Gastroesophageal sphincter (tissue), 4 donors: ENCODE measurements around the gene LTF. TPM values are rescaled to one million over a fixed set of nuclear protein-coding genes. Genes with fewer than 3 reads are reported as not detected.

Source experiments
- ATAC-seq: fragments of 150-250 bp; one replicate; pipeline ENCODE4 v1.9.1; 2016; ENCODE audit warnings: mild to moderate bottlenecking, moderate library complexity
- H3K27ac ChIP-seq, 4 donors: fragments of 200-600 bp; sonication (generic) in 3 of 4; 1 replicate in 3 of 4; 2 replicates in 1 of 4; pipeline ENCODE4 v1.5.1; 2016 to 2019
- H3K27me3 ChIP-seq: fragments of 200-600 bp; sonication (generic); one replicate; pipeline ENCODE4 v1.5.1; 2019
- H3K36me3 ChIP-seq, 2 donors: fragments of 200-600 bp; sonication (generic); one replicate each; pipeline ENCODE4 v1.5.1; 2019; ENCODE audit warnings: control low read depth in 1 of 2
- H3K4me1 ChIP-seq, 3 donors: fragments of 200-600 bp; sonication (generic); 1 replicate in 2 of 3; 2 replicates in 1 of 3; pipeline ENCODE4 v1.5.1; 2016 to 2019; ENCODE audit warnings: control low read depth in 2 of 3
- H3K4me3 ChIP-seq, 2 donors: fragments of 200-600 bp; sonication (generic); one replicate each; pipeline ENCODE4 v1.5.1; 2019; ENCODE audit warnings: mild to moderate bottlenecking in 1 of 2, moderate library complexity in 1 of 2
- H3K9me3 ChIP-seq, 3 donors: fragments of 200-600 bp; sonication (generic); one replicate each; pipeline ENCODE4 v1.5.1; 2017 to 2019; ENCODE audit warnings: control low read depth in 2 of 3
- CTCF ChIP-seq, 4 experiments: fragments of 200-600 bp in 2 of 4; fragments of 450-650 bp in 2 of 4; sonication (generic) in 1 of 4; IDR thresholded peaks; one replicate each; pipeline ENCODE4 v1.5.1; 2017 to 2019; ENCODE audit warnings: antibody characterized with exemption in 4 of 4, mild to moderate bottlenecking in 2 of 4, moderate library complexity in 2 of 4
- EP300 ChIP-seq: sonication (generic); formaldehyde crosslinking; IDR thresholded peaks from one replicate; pipeline ENCODE4 v1.6.1; 2017; ENCODE audit warnings: antibody characterized with exemption, mild to moderate bottlenecking
- POLR2A ChIP-seq, 2 donors: fragments of 450-650 bp; IDR thresholded peaks; one replicate each; pipeline ENCODE4 v1.6.1; 2017; ENCODE audit warnings: antibody characterized with exemption in 2 of 2, mild to moderate bottlenecking in 2 of 2, moderate library complexity in 1 of 2
- POLR2AphosphoS5 ChIP-seq: sonication (generic); formaldehyde crosslinking; IDR thresholded peaks from one replicate; pipeline ENCODE4 v1.6.1; 2017; ENCODE audit warnings: antibody characterized with exemption
- whole genome bisulfite sequencing, 2 donors: methylation state at CpG; one replicate each; pipeline ENCODE4 v1.1.5; 2018; ENCODE audit warnings: low coverage in 1 of 2; 5-methylcytosine and 5-hydroxymethylcytosine counted together
- total RNA-seq, 4 donors: library from RNA; depleted of rRNA; stranded (reverse); fragments of >200 nt; gene quantifications; one replicate each; pipeline ENCODE4 v1.1.0, GENCODE V29; 2016

Gene LTF
- total RNA-seq, 4 donors from 2014 or later = 1.2 to 198 (median 1.4) TPM

GRCh38 chr3:46422617-46423016, 42.1 kb downstream of the LTF start:
- H3K27me3 ChIP-seq = no peaks in the 10 kb centered on the region
- no peaks in the 10 kb centered on the region for H3K9me3 ChIP-seq
- no peaks in the 10 kb centered on the region for H3K4me1 ChIP-seq
- no peak overlapping the region for H3K4me3 ChIP-seq
- 75 to 100% methylated on average over 2 of the region's 6 CpGs for WGBS, 2 donors
- ATAC-seq = no peak
- TF ChIP-seq CTCF (IDR thresholded peaks at IDR 0.05) (no peak), POLR2AphosphoS5 (no peak), POLR2A (IDR thresholded peaks at IDR 0.05) (no peak)
- no peaks in the 10 kb centered on the region for H3K36me3 ChIP-seq
- no peak overlapping the region for H3K27ac ChIP-seq

GRCh38 chr3:46420931-46421330, 43.8 kb downstream of the LTF start:
- TF ChIP-seq CTCF (IDR thresholded peaks at IDR 0.05) (no peak), POLR2AphosphoS5 (no peak), EP300 (no peak), POLR2A (IDR thresholded peaks at IDR 0.05) (no peak)
- no peaks in the 10 kb centered on the region for H3K4me1 ChIP-seq
- no peak overlapping the region for H3K27ac ChIP-seq
- H3K36me3 ChIP-seq = no peaks in the 10 kb centered on the region
- H3K4me3 ChIP-seq = no peak overlapping the region
- ATAC-seq = no peak
- no peaks in the 10 kb centered on the region for H3K27me3 ChIP-seq
- 50 to 100% methylated on average over 1 of the region's 2 CpGs for WGBS, 2 donors
- no peaks in the 10 kb centered on the region for H3K9me3 ChIP-seq

- ATAC-seq = no peak
- TF ChIP-seq POLR2A (IDR thresholded peaks at IDR 0.05) = no peak
- TF ChIP-seq POLR2AphosphoS5 = no peak
- no peak for TF ChIP-seq CTCF (IDR thresholded peaks at IDR 0.05)
- no peak for TF ChIP-seq EP300
- H3K27ac ChIP-seq = no peak overlapping the region
- no peaks in the 10 kb centered on the region for H3K36me3 ChIP-seq
- H3K4me1 ChIP-seq = no peaks in the 10 kb centered on the region
- H3K4me3 ChIP-seq = no peak overlapping the region
- H3K9me3 ChIP-seq = no peaks in the 10 kb centered on the region
- 100% methylated on average over 1 of the region's 4 CpGs for WGBS, 2 donors
- H3K27me3 ChIP-seq = no peaks in the 10 kb centered on the region
These were observed 44.9 kb downstream of the LTF start for GRCh38 chr3:46419816-46420215.

GRCh38 chr3:46417841-46418611, 46.7 kb downstream of the LTF start:
- no peaks in the 10 kb centered on the region for H3K9me3 ChIP-seq
- no peak for ATAC-seq
- TF ChIP-seq POLR2A (IDR thresholded peaks at IDR 0.05) = no peak
- no peak for TF ChIP-seq CTCF (IDR thresholded peaks at IDR 0.05)
- no peak for TF ChIP-seq EP300
- no peak for TF ChIP-seq POLR2AphosphoS5
- H3K4me1 ChIP-seq = no peaks in the 10 kb centered on the region
- 89 to 100% methylated on average over 3 to 4 of the region's 9 CpGs for WGBS, 2 donors
- no peak overlapping the region for H3K4me3 ChIP-seq
- no peaks in the 10 kb centered on the region for H3K27me3 ChIP-seq
- no peak overlapping the region for H3K27ac ChIP-seq
- H3K36me3 ChIP-seq = no peaks in the 10 kb centered on the region

GRCh38 chr3:46416811-46417510, 47.7 kb downstream of the LTF start:
- Histone ChIP-seq H3K9me3 (no peaks in the 10 kb centered on the region), H3K27me3 (no peaks in the 10 kb centered on the region), H3K4me1 (no peaks in the 10 kb centered on the region), H3K27ac (no peak overlapping the region), H3K4me3 (no peak overlapping the region), H3K36me3 (no peaks in the 10 kb centered on the region)
- ATAC-seq = no peak
- WGBS, 2 donors = 74 to 91% methylated on average over 3 to 7 of the region's 7 CpGs
- TF ChIP-seq POLR2A (IDR thresholded peaks at IDR 0.05) (no peak), POLR2AphosphoS5 (no peak), CTCF (IDR thresholded peaks at IDR 0.05) (no peak), EP300 (no peak)
